ENCODE data around the gene COL6A2. TPM values are rescaled to one million over a fixed set of nuclear protein-coding genes. Genes with fewer than 3 reads are reported as not detected.
A peak's percentile ranks its signal among the peaks of the same experiment; 100 is the strongest.

COL6A2 gene
- total RNA-seq, 4 donors from 2014 or later, result 942 to 1,525 (median 1,202) TPM

- Histone ChIP-seq H3K27me3 (peaks cover 0 to 5% (median 0%) of the 10 kb centered on the region in 4 donors), H3K9me3 (no peaks in the 10 kb centered on the region), H3K4me1 (peaks cover 37 to 67% (median 61%) of the 10 kb centered on the region in 4 donors), H3K27ac (replicated peaks in 1 of 4) (peak overlapping the region; percentile 94 to 99 (median 96)), H3K4me3 (no peak overlapping the region), H3K36me3 (no peaks in the 10 kb centered on the region)
- peak; percentile 90 for DNase-seq (ENCODE audit: extremely low spot score)
- peak in 1 of 2 donors; percentile 55 for TF ChIP-seq POLR2AphosphoS5 (IDR thresholded peaks at IDR 0.05)
- no peak for TF ChIP-seq EP300 (IDR thresholded peaks at IDR 0.05)
- WGBS, result 43% methylated on average over 12 of the region's 12 CpGs
- intact Hi-C loops (cut with DNase I), result no loop called here
Measured at GRCh38 chr21:46054451-46054881, 43.4 kb upstream of the COL6A2 start.

DNA sequence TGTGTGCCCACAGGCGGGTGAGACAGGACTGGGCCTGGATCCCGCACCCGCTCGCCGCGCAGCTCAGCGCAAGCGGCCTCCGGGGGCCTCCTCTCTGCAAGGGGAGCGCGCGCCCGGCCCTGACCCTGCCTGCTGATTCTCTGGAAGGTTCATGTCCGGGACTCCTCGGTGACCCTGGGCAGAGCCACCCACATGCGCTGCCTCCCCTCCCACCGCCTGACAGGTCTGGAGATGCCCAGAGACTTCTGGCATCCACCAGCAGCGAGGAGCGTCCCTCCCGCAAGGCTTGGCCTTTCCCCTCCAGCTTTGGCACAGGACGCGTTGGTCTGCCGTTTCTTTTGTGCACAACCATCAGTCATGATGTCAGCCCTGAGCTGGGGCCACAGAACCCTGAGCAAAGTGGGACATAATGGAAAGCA lies 42.0 kb upstream of the COL6A2 start:
- Histone ChIP-seq H3K4me1 (peaks cover 35 to 64% (median 56%) of the 10 kb centered on the region in 4 donors), H3K27ac (replicated peaks in 1 of 4) (peak overlapping the region; percentile 94 to 99 (median 96)), H3K27me3 (peaks cover 0 to 5% (median 0%) of the 10 kb centered on the region in 4 donors), H3K36me3 (no peaks in the 10 kb centered on the region), H3K4me3 (peak overlapping the region in 3 of 4 donors; percentile 33 to 43 (median 37)), H3K9me3 (no peaks in the 10 kb centered on the region)
- DNase-seq (ENCODE audit: extremely low spot score), result peak; percentile 91
- WGBS, result 53% methylated on average over 21 of the region's 23 CpGs
- TF ChIP-seq POLR2AphosphoS5 (IDR thresholded peaks at IDR 0.05) (peak in 1 of 2 donors; percentile 85), EP300 (IDR thresholded peaks at IDR 0.05) (no peak)
- intact Hi-C loops (cut with DNase I), result loop anchor here (2.0 to 5.0 kb wide), 2 partner anchors 34 to 43 kb away; partner anchors contain the start of gene COL6A2

DNA sequence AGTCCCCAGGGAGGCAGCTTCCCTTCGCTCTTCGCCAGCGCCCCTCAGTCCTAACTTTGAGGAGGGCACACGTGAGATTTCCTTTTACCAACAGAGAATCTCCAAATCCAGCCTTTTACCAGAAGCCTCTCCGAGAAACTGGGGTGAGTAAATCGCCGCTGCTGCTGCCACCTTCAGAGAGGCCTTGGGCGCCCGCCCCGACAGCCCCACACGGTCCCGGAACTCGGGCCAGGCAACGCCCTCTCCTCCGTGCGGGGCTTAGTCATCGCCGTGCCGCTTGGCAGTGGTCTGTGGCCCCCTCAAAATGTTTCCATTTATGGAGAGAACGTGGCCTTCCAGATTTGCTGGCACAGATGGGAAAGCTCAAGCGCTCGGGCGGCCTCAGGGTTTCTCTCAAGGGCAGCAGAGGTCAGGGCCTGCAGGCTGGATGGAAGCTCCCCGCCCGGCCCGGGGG lies 41.4 kb upstream of the COL6A2 start:
- DNase-seq (ENCODE audit: extremely low spot score), result peak; percentile 95
- Histone ChIP-seq H3K4me1 (peaks cover 39 to 67% (median 56%) of the 10 kb centered on the region in 4 donors), H3K4me3 (peak overlapping the region in 3 of 4 donors; percentile 33 to 43 (median 37)), H3K27me3 (peaks cover 0 to 5% (median 0%) of the 10 kb centered on the region in 4 donors), H3K9me3 (peaks cover 0 to under 1% (median 0%) of the 10 kb centered on the region in 4 donors), H3K27ac (replicated peaks in 1 of 4) (peak overlapping the region; percentile 94 to 99 (median 96)), H3K36me3 (no peaks in the 10 kb centered on the region)
- intact Hi-C loops (cut with DNase I), result loop anchor here (2.0 to 5.0 kb wide), 2 partner anchors 34 to 42 kb away; partner anchors contain the start of gene COL6A2
- TF ChIP-seq, protein P1, sequence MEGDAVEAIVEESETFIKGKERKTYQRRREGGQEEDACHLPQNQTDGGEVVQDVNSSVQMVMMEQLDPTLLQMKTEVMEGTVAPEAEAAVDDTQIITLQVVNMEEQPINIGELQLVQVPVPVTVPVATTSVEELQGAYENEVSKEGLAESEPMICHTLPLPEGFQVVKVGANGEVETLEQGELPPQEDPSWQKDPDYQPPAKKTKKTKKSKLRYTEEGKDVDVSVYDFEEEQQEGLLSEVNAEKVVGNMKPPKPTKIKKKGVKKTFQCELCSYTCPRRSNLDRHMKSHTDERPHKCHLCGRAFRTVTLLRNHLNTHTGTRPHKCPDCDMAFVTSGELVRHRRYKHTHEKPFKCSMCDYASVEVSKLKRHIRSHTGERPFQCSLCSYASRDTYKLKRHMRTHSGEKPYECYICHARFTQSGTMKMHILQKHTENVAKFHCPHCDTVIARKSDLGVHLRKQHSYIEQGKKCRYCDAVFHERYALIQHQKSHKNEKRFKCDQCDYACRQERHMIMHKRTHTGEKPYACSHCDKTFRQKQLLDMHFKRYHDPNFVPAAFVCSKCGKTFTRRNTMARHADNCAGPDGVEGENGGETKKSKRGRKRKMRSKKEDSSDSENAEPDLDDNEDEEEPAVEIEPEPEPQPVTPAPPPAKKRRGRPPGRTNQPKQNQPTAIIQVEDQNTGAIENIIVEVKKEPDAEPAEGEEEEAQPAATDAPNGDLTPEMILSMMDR (IDR thresholded peaks at IDR 0.05), result no peak
- TF ChIP-seq EP300 (IDR thresholded peaks at IDR 0.05) (peak; percentile 69), POLR2AphosphoS5 (IDR thresholded peaks at IDR 0.05) (peak; percentile 93 to 95), POLR2A (IDR thresholded peaks at IDR 0.05; ENCODE audit: low read depth) (peak; percentile 42)
- WGBS, result 19% methylated on average over 23 of the region's 26 CpGs

DNA sequence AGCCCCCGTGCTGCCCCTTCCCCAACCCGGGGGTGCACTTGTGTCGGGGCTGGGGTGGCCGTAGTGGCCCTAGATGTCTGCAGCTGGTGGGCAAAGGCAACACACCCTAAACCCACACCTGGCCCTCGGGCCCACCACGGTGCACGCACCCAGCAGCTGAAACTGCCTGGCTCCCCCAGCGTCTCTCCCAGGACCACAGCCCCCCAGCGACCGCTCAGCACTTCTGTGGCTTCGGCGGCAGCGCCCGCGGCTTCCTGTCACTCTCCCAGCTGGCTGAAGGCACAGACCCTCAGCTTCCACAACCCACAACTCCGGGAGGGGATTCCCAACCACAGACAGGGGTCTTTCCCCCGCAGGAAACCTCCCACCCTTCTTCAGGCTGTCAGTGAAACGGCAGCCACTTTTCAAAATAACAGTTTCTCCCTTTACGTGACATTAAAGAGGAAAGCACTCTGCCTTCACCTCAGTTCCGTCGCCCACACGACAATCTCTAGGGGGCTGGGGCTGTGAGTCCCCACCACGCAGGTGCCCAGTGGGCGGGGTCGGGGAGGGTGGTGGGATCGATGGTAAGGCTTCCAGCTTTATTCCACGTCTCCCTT lies 40.7 kb upstream of the COL6A2 start:
- Histone ChIP-seq H3K27me3 (peaks cover 0 to 5% (median 0%) of the 10 kb centered on the region in 4 donors), H3K9me3 (peaks cover 0 to 7% (median 2%) of the 10 kb centered on the region in 4 donors), H3K4me1 (peaks cover 39 to 68% (median 57%) of the 10 kb centered on the region in 4 donors), H3K36me3 (no peaks in the 10 kb centered on the region), H3K4me3 (no peak overlapping the region), H3K27ac (replicated peaks in 1 of 4) (peak overlapping the region; percentile 94 to 99 (median 96))
- intact Hi-C loops (cut with DNase I), result loop anchor here (2.0 to 5.0 kb wide), 2 partner anchors 35 to 42 kb away; partner anchors contain the start of gene COL6A2
- 40% methylated on average over 25 of the region's 27 CpGs for WGBS
- TF ChIP-seq POLR2A (IDR thresholded peaks at IDR 0.05; ENCODE audit: low read depth), result no peak
- TF ChIP-seq POLR2AphosphoS5 (IDR thresholded peaks at IDR 0.05), result no peak
- TF ChIP-seq, protein P1 (IDR thresholded peaks at IDR 0.05), result no peak
- TF ChIP-seq EP300 (IDR thresholded peaks at IDR 0.05), result no peak
- DNase-seq (ENCODE audit: extremely low spot score), result no peak

DNA sequence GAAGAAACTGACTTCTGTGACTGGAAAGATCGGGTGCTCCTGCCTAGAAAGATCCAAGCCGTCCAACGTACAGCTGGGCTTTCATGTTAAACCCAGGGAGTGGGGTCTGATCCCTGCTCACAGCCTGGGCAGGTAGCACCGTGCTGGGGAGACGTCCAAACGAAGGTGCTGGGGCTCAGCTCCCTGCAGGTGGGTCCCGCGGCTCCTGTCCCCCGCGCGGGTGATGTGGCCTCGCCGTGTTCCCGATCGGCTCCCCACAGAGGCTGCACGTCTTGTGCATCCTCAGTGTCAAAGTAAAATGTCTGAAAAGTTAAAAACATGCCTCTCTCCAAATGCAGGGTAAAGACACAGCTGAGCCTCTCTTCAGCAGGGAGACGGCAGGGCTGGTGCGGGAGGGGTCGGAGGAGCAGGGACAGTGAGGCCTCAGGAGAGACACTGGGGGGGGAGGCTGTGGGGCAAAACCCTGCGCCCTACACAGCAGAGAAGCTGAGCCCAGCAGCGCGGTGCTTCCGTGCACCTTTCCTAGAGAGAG lies 40.1 kb upstream of the COL6A2 start:
- no peak for DNase-seq (ENCODE audit: extremely low spot score)
- TF ChIP-seq, protein P1 (IDR thresholded peaks at IDR 0.05), result no peak
- TF ChIP-seq POLR2A (IDR thresholded peaks at IDR 0.05; ENCODE audit: low read depth), result no peak
- TF ChIP-seq POLR2AphosphoS5 (IDR thresholded peaks at IDR 0.05), result no peak
- no peak for TF ChIP-seq EP300 (IDR thresholded peaks at IDR 0.05)
- peaks cover 39 to 68% (median 57%) of the 10 kb centered on the region in 4 donors for H3K4me1 ChIP-seq
- WGBS, result 77% methylated on average over 7 of the region's 23 CpGs
- peaks cover 0 to 5% (median 0%) of the 10 kb centered on the region in 4 donors for H3K27me3 ChIP-seq
- H3K4me3 ChIP-seq, result no peak overlapping the region
- intact Hi-C loops (cut with DNase I), result loop anchor here (2.0 to 5.0 kb wide), 2 partner anchors 35 to 41 kb away; partner anchors contain the start of gene COL6A2
- no peaks in the 10 kb centered on the region for H3K36me3 ChIP-seq
- H3K27ac ChIP-seq (replicated peaks in 1 of 4), result peak overlapping the region; percentile 94 to 99 (median 96)
- peaks cover 0 to 7% (median 3%) of the 10 kb centered on the region in 4 donors for H3K9me3 ChIP-seq

All from esophagus muscularis mucosa (tissue), 4 donors.